Fibroblast of gingiva (primary cell): Measurements from ENCODE around the gene LPXN.

ENCODE experiments used
- DNase-seq: peaks from one replicate; pipeline ENCODE4 v3.0.0-alpha.2; 2011; ENCODE audit warnings: low read depth

The LPXN gene

GRCh38 chr11:58524232-58525036 is 51.2 kb downstream of the LPXN start:
- peak; percentile 80 for DNase-seq

GRCh38 chr11:58513747-58514367 is 61.8 kb downstream of the LPXN start:
- peak; percentile 52 for DNase-seq

- DNase-seq, result no peak
Measured at GRCh38 chr11:58511636-58512035, 64.0 kb downstream of the LPXN start.

- DNase-seq, result no peak
Measured at GRCh38 chr11:58509748-58510147, 65.9 kb downstream of the LPXN start.

GRCh38 chr11:58508814-58509213 is 66.8 kb downstream of the LPXN start:
- DNase-seq, result no peak

GRCh38 chr11:58508005-58508404 is 67.7 kb downstream of the LPXN start, which contains the start of gene OR5B21:
Gene OR5B21 (minus strand): TSS chr11:58508105. CDS start chr11:58508105, 0 bp downstream.
- no peak for DNase-seq

GRCh38 chr11:58507355-58507754 is 68.3 kb downstream of the LPXN start:
- DNase-seq, result no peak

GRCh38 chr11:58506935-58507334 is 68.7 kb downstream of the LPXN start:
- no peak for DNase-seq

- DNase-seq, result no peak
Measured at GRCh38 chr11:58505849-58506248, 69.8 kb downstream of the LPXN start.

GRCh38 chr11:58504232-58504631 is 71.4 kb downstream of the LPXN start:
- DNase-seq, result no peak

GRCh38 chr11:58503361-58503856 is 72.2 kb downstream of the LPXN start:
- no peak for DNase-seq

- no peak for DNase-seq
Measured at GRCh38 chr11:58502004-58502403, 73.7 kb downstream of the LPXN start.

GRCh38 chr11:58498464-58498863 is 77.2 kb downstream of the LPXN start:
- no peak for DNase-seq

- DNase-seq, result no peak
Measured at GRCh38 chr11:58497951-58498350, 77.7 kb downstream of the LPXN start.

- no peak for DNase-seq
Measured at GRCh38 chr11:58495906-58496305, 79.8 kb downstream of the LPXN start.

GRCh38 chr11:58494101-58494500 is 81.6 kb downstream of the LPXN start:
- DNase-seq, result peak; percentile 34

GRCh38 chr11:58493676-58494075 is 82.0 kb downstream of the LPXN start:
- DNase-seq, result no peak

GRCh38 chr11:58490827-58491226 is 84.8 kb downstream of the LPXN start:
- DNase-seq, result no peak

GRCh38 chr11:58487170-58487569 is 88.5 kb downstream of the LPXN start:
- DNase-seq, result no peak

GRCh38 chr11:58485961-58486360 is 89.7 kb downstream of the LPXN start:
- no peak for DNase-seq
